Measurements from ENCODE around the gene NAA60.

The NAA60 gene

GRCh38 chr16:3532741-3533140 is 89.3 kb downstream of the NAA60 start:
- H3K79me2 ChIP-seq (ENCODE audit: insufficient read depth, low read length): no peaks in the 10 kb centered on the region
- H3K36me3 ChIP-seq (ENCODE audit: insufficient read depth, low read length): 0 out of 2 replicates have a peak, but pooled peaks cover 5% of the 10 kb centered on the region

DNA sequence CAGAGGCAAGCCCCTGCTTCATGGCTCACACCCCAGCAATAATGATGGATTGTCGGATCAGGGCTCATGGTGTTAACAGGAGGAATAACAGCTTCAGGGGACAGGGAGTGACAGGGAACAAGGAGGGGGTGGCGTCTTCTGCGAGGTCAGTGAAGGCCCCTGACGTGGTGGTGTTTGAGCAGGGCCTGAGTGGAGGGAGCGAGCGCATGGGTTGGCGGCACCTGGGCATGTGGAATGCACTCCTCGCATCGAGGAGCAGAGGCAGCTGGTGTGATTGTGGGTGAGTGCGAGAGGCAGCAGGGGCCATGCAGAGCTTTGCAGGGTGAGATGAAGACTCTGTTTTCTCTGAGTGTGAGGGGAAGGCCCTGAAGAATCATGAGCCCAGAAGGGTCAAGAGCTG is 90.6 kb downstream of the NAA60 start:
- TF ChIP-seq EZH2 (IDR thresholded peaks at IDR 0.05; ENCODE audit: borderline replicate concordance, low read length): no peak
- TF ChIP-seq, protein P1, sequence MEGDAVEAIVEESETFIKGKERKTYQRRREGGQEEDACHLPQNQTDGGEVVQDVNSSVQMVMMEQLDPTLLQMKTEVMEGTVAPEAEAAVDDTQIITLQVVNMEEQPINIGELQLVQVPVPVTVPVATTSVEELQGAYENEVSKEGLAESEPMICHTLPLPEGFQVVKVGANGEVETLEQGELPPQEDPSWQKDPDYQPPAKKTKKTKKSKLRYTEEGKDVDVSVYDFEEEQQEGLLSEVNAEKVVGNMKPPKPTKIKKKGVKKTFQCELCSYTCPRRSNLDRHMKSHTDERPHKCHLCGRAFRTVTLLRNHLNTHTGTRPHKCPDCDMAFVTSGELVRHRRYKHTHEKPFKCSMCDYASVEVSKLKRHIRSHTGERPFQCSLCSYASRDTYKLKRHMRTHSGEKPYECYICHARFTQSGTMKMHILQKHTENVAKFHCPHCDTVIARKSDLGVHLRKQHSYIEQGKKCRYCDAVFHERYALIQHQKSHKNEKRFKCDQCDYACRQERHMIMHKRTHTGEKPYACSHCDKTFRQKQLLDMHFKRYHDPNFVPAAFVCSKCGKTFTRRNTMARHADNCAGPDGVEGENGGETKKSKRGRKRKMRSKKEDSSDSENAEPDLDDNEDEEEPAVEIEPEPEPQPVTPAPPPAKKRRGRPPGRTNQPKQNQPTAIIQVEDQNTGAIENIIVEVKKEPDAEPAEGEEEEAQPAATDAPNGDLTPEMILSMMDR (IDR thresholded peaks at IDR 0.05; ENCODE audit: low read length): no peak
- no peaks in the 10 kb centered on the region for H3K9me3 ChIP-seq (ENCODE audit: low read length)

More at GRCh38 chr16:3532741-3533140, 89.3 kb downstream of the NAA60 start:
- no peaks in the 10 kb centered on the region for H3K9me2 ChIP-seq (ENCODE audit: low read depth, low read length)
- no peaks in the 10 kb centered on the region for H3F3A ChIP-seq (ENCODE audit: insufficient read depth, low read length)
- H2AFZ ChIP-seq (ENCODE audit: low read length): no peak overlapping the region
- no peak overlapping the region for H3K9ac ChIP-seq (ENCODE audit: low read length)
- H3K27ac ChIP-seq (ENCODE audit: low read depth, low read length, poor library complexity, severe bottlenecking): no peak overlapping the region
- no peaks in the 10 kb centered on the region for H3K27me3 ChIP-seq (ENCODE audit: insufficient read depth, low read length)
- no peaks in the 10 kb centered on the region for H4K20me1 ChIP-seq (ENCODE audit: insufficient read depth, low read length)
- peaks cover 17% of the 10 kb centered on the region for H3K4me1 ChIP-seq (ENCODE audit: insufficient read depth, low read length, severe bottlenecking)
- TF ChIP-seq, protein P1 (IDR thresholded peaks at IDR 0.05; ENCODE audit: low read length): no peak
- no peak for TF ChIP-seq EZH2 (IDR thresholded peaks at IDR 0.05; ENCODE audit: borderline replicate concordance, low read length)
- H3K4me2 ChIP-seq (ENCODE audit: low read length): no peak overlapping the region
- no peaks in the 10 kb centered on the region for H3K9me3 ChIP-seq (ENCODE audit: low read length)
- H3K4me3 ChIP-seq (ENCODE audit: low read depth, low read length, poor library complexity, severe bottlenecking): no peak overlapping the region

DNA sequence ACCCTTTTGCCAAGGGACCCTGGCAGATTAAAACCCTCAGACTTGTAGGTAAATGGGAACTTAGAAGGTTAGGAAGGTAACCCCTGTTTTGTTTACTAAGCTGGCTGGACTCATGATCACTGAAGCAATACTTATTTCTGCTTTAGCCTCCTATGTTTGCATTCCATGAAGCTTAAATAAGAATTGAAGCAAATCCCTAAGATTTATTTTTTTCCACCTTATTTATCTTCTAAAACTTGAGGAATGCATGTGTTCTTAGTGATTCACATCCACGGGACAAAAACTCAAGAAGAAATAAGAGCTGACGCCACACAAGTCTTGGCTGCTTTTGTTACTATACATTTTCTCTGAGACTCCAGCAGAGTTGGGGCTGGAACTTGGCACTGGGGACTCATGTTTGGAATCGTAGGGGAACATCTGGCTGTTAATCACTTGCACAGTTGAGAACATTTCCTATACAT is 92.8 kb downstream of the NAA60 start:
- Histone ChIP-seq H4K20me1 (ENCODE audit: insufficient read depth, low read length) (no peaks in the 10 kb centered on the region), H3K9ac (ENCODE audit: low read length) (no peak overlapping the region), H3K36me3 (ENCODE audit: insufficient read depth, low read length) (peaks cover 4% of the 10 kb centered on the region; the same call in 1 of the 2 replicates), H2AFZ (ENCODE audit: low read length) (no peak overlapping the region), H3K27ac (ENCODE audit: low read depth, low read length, poor library complexity, severe bottlenecking) (no peak overlapping the region), H3K4me1 (ENCODE audit: insufficient read depth, low read length, severe bottlenecking) (peaks cover 24% of the 10 kb centered on the region), H3K9me2 (ENCODE audit: low read depth, low read length) (no peaks in the 10 kb centered on the region), H3K9me3 (ENCODE audit: low read length) (no peaks in the 10 kb centered on the region), H3F3A (ENCODE audit: insufficient read depth, low read length) (no peaks in the 10 kb centered on the region), H3K4me2 (ENCODE audit: low read length) (no peak overlapping the region), H3K79me2 (ENCODE audit: insufficient read depth, low read length) (no peaks in the 10 kb centered on the region), H3K27me3 (ENCODE audit: insufficient read depth, low read length) (no peaks in the 10 kb centered on the region), H3K4me3 (ENCODE audit: low read depth, low read length, poor library complexity, severe bottlenecking) (no peak overlapping the region)
- TF ChIP-seq, protein P1 (IDR thresholded peaks at IDR 0.05; ENCODE audit: low read length): no peak
- TF ChIP-seq EZH2 (IDR thresholded peaks at IDR 0.05; ENCODE audit: borderline replicate concordance, low read length): no peak

More for the DNA sequence above, 90.6 kb downstream of the NAA60 start:
- Histone ChIP-seq H2AFZ (ENCODE audit: low read length) (no peak overlapping the region), H3K9me2 (ENCODE audit: low read depth, low read length) (no peaks in the 10 kb centered on the region), H4K20me1 (ENCODE audit: insufficient read depth, low read length) (no peaks in the 10 kb centered on the region), H3K4me2 (ENCODE audit: low read length) (no peak overlapping the region), H3K9ac (ENCODE audit: low read length) (no peak overlapping the region), H3K4me3 (ENCODE audit: low read depth, low read length, poor library complexity, severe bottlenecking) (no peak overlapping the region), H3K27ac (ENCODE audit: low read depth, low read length, poor library complexity, severe bottlenecking) (no peak overlapping the region), H3K4me1 (ENCODE audit: insufficient read depth, low read length, severe bottlenecking) (peaks cover 24% of the 10 kb centered on the region), H3K27me3 (ENCODE audit: insufficient read depth, low read length) (no peaks in the 10 kb centered on the region), H3F3A (ENCODE audit: insufficient read depth, low read length) (no peaks in the 10 kb centered on the region), H3K79me2 (ENCODE audit: insufficient read depth, low read length) (no peaks in the 10 kb centered on the region), H3K36me3 (ENCODE audit: insufficient read depth, low read length) (0 out of 2 replicates have a peak, but pooled peaks cover 5% of the 10 kb centered on the region)

Measured in OCI-LY1 (cell line).